ENCODE data around the gene TMED4.
A peak's percentile ranks its signal among the peaks of the same experiment; 100 is the strongest.
"Not testable (repeated sequence)": the region's sequence is repeated elsewhere in the genome, so short reads cannot be mapped to it uniquely, and the experiment has no call there.

TMED4 gene

GRCh38 chr7:44566680-44567079, 15.4 kb downstream of the TMED4 start:
- H3K36me3 ChIP-seq = peaks cover 56 to 88% (median 78%) of the 10 kb centered on the region in 3 donors
- TF ChIP-seq CTCF (IDR thresholded peaks at IDR 0.05) = no peak
- intact Hi-C loops (cut with DNase I; ENCODE audit: low total_unique reads) = loop anchor here (5.0 to 10.0 kb wide), 3 partner anchors 72 to 544 kb away; partner anchors contain the start of gene NUDCD3
- no peak overlapping the region for H3K4me3 ChIP-seq
- no peaks in the 10 kb centered on the region for H3K27me3 ChIP-seq
- H3K4me1 ChIP-seq = no peaks in the 10 kb centered on the region
- no peak overlapping the region for H3K27ac ChIP-seq
- peak in 1 of 2 donors; percentile 52 for DNase-seq
- no peaks in the 10 kb centered on the region for H3K9me3 ChIP-seq

DNA sequence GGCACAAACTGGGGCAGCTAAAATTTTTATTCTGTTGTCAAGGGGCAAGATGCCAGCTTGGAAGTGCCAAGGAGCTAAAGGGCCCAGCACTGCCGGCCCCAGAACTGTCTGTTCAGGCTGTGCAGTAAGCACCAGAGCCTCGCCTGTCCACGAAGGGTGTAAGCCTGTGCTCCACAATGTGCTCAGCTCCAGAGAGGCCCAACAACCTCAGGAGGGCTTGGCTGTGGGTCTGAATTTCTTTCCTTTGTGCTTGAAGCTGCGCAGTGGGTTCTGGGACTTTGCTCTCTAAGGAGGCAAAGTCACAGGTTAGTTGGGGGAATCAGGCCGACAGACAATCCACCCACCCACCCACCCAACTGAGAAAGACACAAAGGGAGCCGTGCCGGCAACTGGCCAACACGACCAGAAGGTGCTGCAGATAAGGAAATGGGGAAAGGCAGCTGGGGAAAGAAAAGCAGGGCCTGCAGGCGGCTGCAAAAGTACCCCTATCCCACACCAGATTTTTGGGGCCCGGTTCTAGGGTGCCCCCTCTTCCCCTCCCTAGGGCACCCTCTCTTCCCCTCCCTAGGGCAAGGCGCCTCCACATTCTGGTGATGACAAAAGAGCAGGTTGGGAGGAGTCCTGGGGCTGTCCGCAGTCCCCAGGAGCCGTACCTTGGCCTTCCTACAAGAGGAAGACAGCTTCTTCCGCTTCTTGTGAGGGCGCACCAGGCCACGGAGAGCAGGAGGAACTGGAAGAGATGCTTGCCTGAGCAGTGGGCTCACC, 16.1 kb downstream of the TMED4 start:
- Histone ChIP-seq H3K4me3 (no peak overlapping the region), H3K9me3 (no peaks in the 10 kb centered on the region), H3K27me3 (no peaks in the 10 kb centered on the region), H3K4me1 (no peaks in the 10 kb centered on the region), H3K36me3 (peaks cover 49 to 81% (median 71%) of the 10 kb centered on the region in 3 donors), H3K27ac (peak overlapping the region in 1 of 2 donors; percentile 38)
- DNase-seq = peak in 1 of 2 donors; percentile 40
- no peak for TF ChIP-seq CTCF (IDR thresholded peaks at IDR 0.05)
- intact Hi-C loops (cut with DNase I; ENCODE audit: low total_unique reads) = loop anchor here (5.0 to 10.0 kb wide), 3 partner anchors 71 to 544 kb away; partner anchors contain the start of gene NUDCD3

DNA sequence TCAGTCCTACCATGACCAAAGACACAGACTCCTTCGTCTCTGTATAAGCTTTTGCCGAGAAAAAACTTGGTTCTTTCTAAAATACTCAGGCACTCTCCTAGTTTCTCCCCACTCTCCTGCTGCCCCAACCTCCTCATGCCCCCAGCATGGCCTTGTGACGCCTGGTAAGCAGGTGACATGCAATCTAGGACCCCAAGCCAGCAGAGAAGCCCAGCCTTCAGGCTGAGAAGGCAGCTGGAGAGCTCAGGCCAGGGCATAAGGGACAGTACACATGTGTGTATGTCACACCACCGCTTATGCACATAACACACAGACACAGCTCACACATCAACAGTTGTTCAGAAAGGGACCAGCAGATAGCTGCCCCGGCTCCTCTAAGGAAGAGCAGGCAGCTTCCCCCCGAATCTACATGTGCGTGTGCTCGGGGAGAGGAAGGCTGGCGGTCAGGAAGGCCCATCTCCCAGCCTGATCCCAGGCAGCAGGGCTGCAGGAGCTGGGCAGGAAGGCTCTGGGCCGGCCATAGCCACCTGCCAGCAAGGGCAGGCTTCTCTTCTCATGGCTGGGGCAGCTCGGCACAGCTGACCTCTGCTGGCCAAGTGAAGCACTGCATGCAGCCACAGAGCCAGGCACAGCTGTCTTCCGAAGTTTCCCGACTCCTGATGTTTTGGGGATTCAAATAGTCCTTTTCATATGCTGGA, 16.8 kb downstream of the TMED4 start:
- Histone ChIP-seq H3K4me3 (no peak overlapping the region), H3K9me3 (no peaks in the 10 kb centered on the region), H3K36me3 (peaks cover 42 to 74% (median 64%) of the 10 kb centered on the region in 3 donors), H3K27me3 (no peaks in the 10 kb centered on the region), H3K4me1 (no peaks in the 10 kb centered on the region), H3K27ac (peak overlapping the region in 1 of 2 donors; percentile 38)
- DNase-seq = peak; percentile 47 to 77
- intact Hi-C loops (cut with DNase I; ENCODE audit: low total_unique reads) = loop anchor here (5.0 to 10.0 kb wide), 3 partner anchors 70 to 543 kb away; partner anchors contain the start of gene NUDCD3
- TF ChIP-seq CTCF (IDR thresholded peaks at IDR 0.05) = peak; percentile 87 to 95

DNA sequence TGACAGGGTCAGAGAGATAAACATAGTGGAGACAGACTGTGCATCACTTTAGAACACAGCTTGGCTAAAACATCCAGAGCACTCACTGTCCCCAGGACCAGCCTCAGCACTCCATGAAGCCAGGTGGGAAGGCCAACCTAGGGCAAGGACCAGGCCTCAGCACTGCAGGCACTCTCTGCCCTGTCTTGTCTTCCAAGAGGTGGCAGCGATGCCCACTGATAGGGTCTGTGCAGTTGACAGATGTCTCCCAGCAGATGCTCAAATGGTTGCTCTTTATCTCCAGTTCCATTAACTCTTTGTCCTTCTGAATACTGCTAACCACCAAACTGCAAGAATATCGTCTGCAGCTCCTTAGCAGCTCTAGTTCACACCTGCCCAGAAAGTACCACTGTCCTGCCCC, 17.4 kb downstream of the TMED4 start:
- Histone ChIP-seq H3K4me3 (no peak overlapping the region), H3K27ac (no peak overlapping the region), H3K27me3 (no peaks in the 10 kb centered on the region), H3K36me3 (peaks cover 36 to 67% (median 58%) of the 10 kb centered on the region in 3 donors), H3K4me1 (no peaks in the 10 kb centered on the region), H3K9me3 (no peaks in the 10 kb centered on the region)
- TF ChIP-seq CTCF (IDR thresholded peaks at IDR 0.05) = no peak
- peak in 1 of 2 donors; percentile 15 for DNase-seq
- intact Hi-C loops (cut with DNase I; ENCODE audit: low total_unique reads) = loop anchor here (5.0 to 10.0 kb wide), 3 partner anchors 70 to 542 kb away; partner anchors contain the start of gene NUDCD3

- H3K4me3 ChIP-seq = no peak overlapping the region
- no peaks in the 10 kb centered on the region for H3K9me3 ChIP-seq
- no peak overlapping the region for H3K27ac ChIP-seq
- peaks cover 22 to 54% (median 44%) of the 10 kb centered on the region in 3 donors for H3K36me3 ChIP-seq
- DNase-seq = peak in 1 of 2 donors; percentile 47
- intact Hi-C loops (cut with DNase I; ENCODE audit: low total_unique reads) = loop anchor here (10.0 kb wide), 2 partner anchors 68 to 318 kb away; partner anchors contain the start of gene NUDCD3
- H3K4me1 ChIP-seq = no peaks in the 10 kb centered on the region
- H3K27me3 ChIP-seq = no peaks in the 10 kb centered on the region
- no peak for TF ChIP-seq CTCF (IDR thresholded peaks at IDR 0.05)
Observed at GRCh38 chr7:44563171-44563679, 18.8 kb downstream of the TMED4 start.

DNA sequence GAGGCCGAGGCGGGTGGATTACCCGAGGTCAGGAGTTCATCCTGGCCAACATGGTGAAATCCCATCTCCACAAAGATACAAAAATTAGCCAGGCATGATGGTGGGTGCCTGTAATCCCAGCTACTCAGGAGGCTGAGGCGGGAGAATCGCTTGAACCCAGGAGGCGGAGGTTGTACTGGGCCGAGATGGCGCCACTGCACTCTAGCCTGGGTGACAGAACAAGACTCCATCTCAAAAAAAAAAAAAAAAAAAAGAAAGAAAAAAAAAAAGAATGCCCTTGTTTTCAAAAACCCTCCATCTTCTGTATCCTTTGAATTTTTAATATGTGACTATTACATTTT, 19.4 kb downstream of the TMED4 start:
- DNase-seq = peak in 1 of 2 donors; percentile 40
- intact Hi-C loops (cut with DNase I; ENCODE audit: low total_unique reads) = loop anchor here (10.0 kb wide), 2 partner anchors 68 to 318 kb away; partner anchors contain the start of gene NUDCD3
- H3K27me3 ChIP-seq = not testable (repeated sequence)

More for the DNA sequence above, 19.4 kb downstream of the TMED4 start:
- not testable (repeated sequence) for H3K9me3 ChIP-seq, H3K27ac ChIP-seq, H3K4me3 ChIP-seq, H3K4me1 ChIP-seq
- H3K36me3 ChIP-seq = peaks cover 16 to 47% (median 37%) of the 10 kb centered on the region in 3 donors

All from tibial artery (tissue), 4 donors.